K562 (cell line): ENCODE data around the gene EIF3K.

ENCODE experiments used
- BRF2 ChIP-seq: IDR thresholded peaks from 3 replicates; pipeline ENCODE4 v1.6.1; 2011; ENCODE audit warnings: borderline replicate concordance, mild to moderate bottlenecking; ENCODE audit not compliant: insufficient read length, insufficient read depth
- CBX5 ChIP-seq: IDR thresholded peaks from 2 replicates; pipeline ENCODE4 v1.6.1; 2014; ENCODE audit warnings: low read depth, borderline replicate concordance
- CREB1 ChIP-seq, 2 experiments: sonication (generic) in 1 of 2; formaldehyde crosslinking in 1 of 2; IDR thresholded peaks; 2 replicates each; pipeline versions ENCODE4 v1.6.1 to v1.8.0; 2012 to 2022; ENCODE audit warnings: inconsistent platforms in 1 of 2, mild to moderate bottlenecking in 1 of 2, missing genetic modification reagents in 1 of 2, moderate library complexity in 1 of 2
- CTCF ChIP-seq, 3 experiments: IDR thresholded peaks in 2 of 3; conservative IDR thresholded peaks in 1 of 3; 2 replicates each; pipeline ENCODE4 v1.5.1; 2011 to 2012; ENCODE audit warnings: low read length in 3 of 3, mild to moderate bottlenecking in 3 of 3, control low read depth in 2 of 3, improper control_type of control experiment in 1 of 3, inconsistent platforms in 1 of 3, low read depth in 1 of 3, mixed read lengths in 1 of 3, moderate library complexity in 1 of 3; ENCODE audit not compliant: insufficient read depth in 2 of 3
- ETS1 ChIP-seq: conservative IDR thresholded peaks from 2 replicates; pipeline ENCODE4 v1.6.1; 2011; ENCODE audit warnings: low read depth, mild to moderate bottlenecking, low read length; ENCODE audit not compliant: control insufficient read depth
- HMGXB4 ChIP-seq: sonication (generic); formaldehyde crosslinking; IDR thresholded peaks from 2 replicates; pipeline ENCODE4 v1.8.1; 2023; ENCODE audit warnings: mild to moderate bottlenecking, missing genetic modification reagents
- IRF2 ChIP-seq: sonication (generic); formaldehyde crosslinking; IDR thresholded peaks from 2 replicates; pipeline ENCODE4 v1.8.1; 2022; ENCODE audit warnings: mild to moderate bottlenecking, missing genetic modification reagents
- MTA3 ChIP-seq: fragments of 450-650 bp; formaldehyde crosslinking; IDR thresholded peaks from 2 replicates; pipeline ENCODE4 v1.6.1; 2017; ENCODE audit warnings: mild to moderate bottlenecking, borderline replicate concordance
- POLR2AphosphoS2 ChIP-seq: IDR thresholded peaks from 2 replicates; pipeline ENCODE4 v1.6.1; 2012; ENCODE audit warnings: low read length, improper control_type of control experiment
- RAD21 ChIP-seq, 2 experiments: fragments of 250-450 bp in 1 of 2; fragments of 450-650 bp in 1 of 2; sonication (Bioruptor Pico) in 1 of 2; formaldehyde crosslinking in 1 of 2; IDR thresholded peaks in 1 of 2; conservative IDR thresholded peaks in 1 of 2; 2 replicates each; pipeline versions ENCODE4 v1.4.0 to v1.8.0; 2020 to 2022; ENCODE audit warnings: mild to moderate bottlenecking in 2 of 2, moderate library complexity in 1 of 2
- REST ChIP-seq, 2 experiments: fragments of 450-650 bp; formaldehyde crosslinking in 1 of 2; IDR thresholded peaks; 2 replicates each; pipeline versions ENCODE4 v1.4.0 to v1.6.1; 2014 to 2020; ENCODE audit warnings: mild to moderate bottlenecking in 2 of 2, borderline replicate concordance in 1 of 2, low read depth in 1 of 2
- USF1 ChIP-seq: sonication (generic); formaldehyde crosslinking; IDR thresholded peaks from 2 replicates; pipeline ENCODE4 v1.9.0; 2022; ENCODE audit warnings: mild to moderate bottlenecking, missing genetic modification reagents
- ZBTB49 ChIP-seq: sonication (generic); formaldehyde crosslinking; IDR thresholded peaks from 2 replicates; pipeline ENCODE4 v1.8.0; 2022; ENCODE audit warnings: missing genetic modification reagents, mild to moderate bottlenecking, borderline replicate concordance
- ZNF431 ChIP-seq: sonication (generic); formaldehyde crosslinking; IDR thresholded peaks from 2 replicates; pipeline ENCODE4 v1.8.0; 2022; ENCODE audit warnings: mild to moderate bottlenecking, missing genetic modification reagents

GRCh38 chr19:38657633-38658222 lies 38.7 kb downstream of the EIF3K start:
- TF ChIP-seq BRF2: no peak
- no peak for TF ChIP-seq ZBTB49 (CRISPR knock-in tag)
- TF ChIP-seq CTCF (IDR thresholded peaks at IDR 0.05 in 2 of 3, conservative IDR thresholded peaks at IDR 0.05 in 1 of 3; ENCODE audit: insufficient read depth in 2 of 3, low read depth in 1 of 3, low read length in 3 of 3): no peak
- TF ChIP-seq POLR2AphosphoS2: no peak
- no peak for TF ChIP-seq USF1 (CRISPR knock-in tag)
- no peak for TF ChIP-seq RAD21 (CRISPR knock-in tag; conservative IDR thresholded peaks at IDR 0.05 in 1 of 2, IDR thresholded peaks at IDR 0.05 in 1 of 2)
- no peak for TF ChIP-seq IRF2 (CRISPR knock-in tag)
- no peak for TF ChIP-seq CBX5
- no peak for TF ChIP-seq ZNF431
- TF ChIP-seq ETS1: no peak
- no peak for TF ChIP-seq CREB1 (IDR thresholded peaks at IDR 0.05)
- TF ChIP-seq CREB1 (CRISPR knock-in tag; IDR thresholded peaks at IDR 0.05): no peak
- no peak for TF ChIP-seq HMGXB4 (CRISPR knock-in tag)
- no peak for TF ChIP-seq MTA3
- TF ChIP-seq REST (IDR thresholded peaks at IDR 0.05; ENCODE audit: borderline replicate concordance): no peak
- TF ChIP-seq REST (CRISPR knock-in tag; IDR thresholded peaks at IDR 0.05; ENCODE audit: low read depth): no peak
